NCI-H187 treated with DMSO at 0.1 percent for 48 hours (cell line): Measurements from ENCODE around the gene TMEM205.

Experiments used
- DNase-seq: peaks from one replicate; lab custom pipeline; 2025; lab: John Stamatoyannopoulos, UW

The TMEM205 gene

DNA sequence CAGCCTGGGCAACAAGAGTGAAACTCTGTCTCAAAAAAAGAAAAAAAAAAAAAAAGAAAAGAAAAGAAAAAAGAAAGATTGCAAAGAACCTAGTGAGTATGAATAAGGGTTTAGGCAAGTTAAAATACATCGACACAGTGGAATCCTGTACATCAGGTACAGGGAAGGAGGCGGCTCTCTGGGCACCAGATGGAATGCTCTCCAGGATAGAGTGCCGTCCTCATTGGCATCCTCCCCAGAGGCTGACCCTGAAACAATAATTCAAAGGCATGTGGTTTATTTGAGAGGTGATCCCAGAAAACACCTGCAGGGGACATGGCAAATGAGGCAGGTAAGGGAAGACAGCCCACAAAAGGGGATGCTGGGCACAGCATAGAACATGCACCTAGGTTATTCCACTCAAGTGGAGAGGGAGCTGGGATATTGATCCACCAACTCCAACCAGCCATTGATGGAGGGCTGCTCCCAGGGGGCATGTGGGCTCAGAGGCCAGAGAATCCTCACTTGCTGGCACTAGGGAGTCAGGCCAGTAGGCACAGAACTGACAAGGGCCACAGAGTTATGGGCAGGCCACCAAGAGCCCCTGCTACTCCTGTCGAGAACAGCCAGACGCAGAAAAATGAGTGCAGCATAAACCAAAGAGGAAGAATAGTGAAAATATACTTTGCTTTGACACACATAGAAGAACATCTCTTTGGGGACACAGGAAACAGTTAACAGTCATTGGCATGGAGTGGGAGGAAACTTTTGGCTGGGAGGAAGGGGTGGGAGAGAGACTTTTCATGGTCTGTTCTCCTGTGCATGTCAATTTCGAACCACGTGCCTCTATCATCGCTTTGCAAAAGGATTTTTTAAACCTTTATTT is 45.9 kb downstream of the TMEM205 start:
- DNase-seq = no peak

DNA sequence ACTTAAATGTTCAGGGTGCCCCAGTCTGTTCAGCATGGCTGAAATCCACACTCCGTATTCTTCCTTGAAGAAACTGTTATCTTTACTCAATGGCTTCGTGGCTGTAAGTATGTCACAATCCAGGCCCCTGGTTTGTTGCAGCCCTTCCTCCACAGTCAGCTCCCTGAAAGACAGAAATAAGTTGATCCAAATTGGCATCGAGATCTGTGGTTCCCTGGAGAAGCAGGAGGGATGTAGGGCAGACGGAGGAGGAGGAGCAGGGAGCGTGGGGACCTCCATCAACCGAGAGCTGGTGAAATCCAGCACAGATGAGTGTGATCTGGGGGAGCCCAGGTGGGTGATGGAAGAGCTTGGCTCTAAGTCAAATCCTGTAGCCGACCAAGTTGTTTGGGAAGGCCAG is 49.8 kb downstream of the TMEM205 start:
- DNase-seq = no peak

DNA sequence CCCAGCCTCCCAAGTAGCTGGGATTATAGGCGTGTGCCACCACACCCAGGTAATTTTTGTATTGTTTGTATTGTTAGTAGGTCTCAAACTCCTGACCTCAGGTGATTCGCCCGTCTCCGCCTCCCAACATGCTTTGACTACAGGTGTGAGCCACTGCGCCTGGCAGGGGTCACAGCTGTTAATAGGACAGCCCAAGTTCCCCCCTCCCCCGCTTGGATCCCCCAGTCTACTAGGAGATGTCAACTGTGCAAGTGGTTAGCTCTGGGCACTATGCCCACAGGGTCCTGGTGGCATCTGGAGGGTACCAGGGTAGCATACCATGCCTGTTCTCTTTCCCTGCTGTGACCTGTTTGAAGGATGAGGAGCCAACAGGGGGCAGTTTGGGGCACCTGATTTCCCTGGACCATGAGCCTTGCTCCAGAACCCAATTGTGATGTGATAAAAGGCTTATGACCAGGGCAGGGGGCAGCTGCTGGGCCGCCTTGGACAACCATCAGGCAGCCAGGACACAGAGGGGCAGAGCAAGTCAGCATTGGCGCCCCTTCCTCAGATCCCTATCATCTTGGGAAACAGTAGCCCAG is 50.3 kb downstream of the TMEM205 start, which contains the start of gene TSPAN16:
Gene TSPAN16 (plus strand): TSS at position 496 of the 581 bp plus-strand sequence. CDS start 138 bp downstream, outside the sequence.
- no peak for DNase-seq

DNA sequence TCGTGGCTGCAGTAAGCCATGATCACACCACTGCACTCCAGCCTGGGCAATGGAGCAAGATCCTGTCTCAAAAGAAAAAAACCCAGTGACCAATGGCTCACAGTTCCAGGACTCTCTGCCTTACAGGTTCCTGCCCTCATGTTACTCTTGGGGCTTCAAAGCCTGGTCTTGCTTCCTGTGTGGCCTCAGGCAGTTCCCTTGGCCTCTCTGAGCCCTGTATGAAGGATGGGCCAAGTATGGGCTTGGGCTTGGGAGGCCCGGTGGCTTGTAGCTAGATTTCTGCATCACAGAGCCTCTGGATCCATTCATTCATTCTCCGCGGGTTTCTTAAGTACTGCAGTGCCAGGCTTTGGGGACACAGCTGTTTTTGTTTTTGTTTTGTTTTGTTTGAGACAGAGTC is 50.9 kb downstream of the TMEM205 start:
- no peak for DNase-seq

DNA sequence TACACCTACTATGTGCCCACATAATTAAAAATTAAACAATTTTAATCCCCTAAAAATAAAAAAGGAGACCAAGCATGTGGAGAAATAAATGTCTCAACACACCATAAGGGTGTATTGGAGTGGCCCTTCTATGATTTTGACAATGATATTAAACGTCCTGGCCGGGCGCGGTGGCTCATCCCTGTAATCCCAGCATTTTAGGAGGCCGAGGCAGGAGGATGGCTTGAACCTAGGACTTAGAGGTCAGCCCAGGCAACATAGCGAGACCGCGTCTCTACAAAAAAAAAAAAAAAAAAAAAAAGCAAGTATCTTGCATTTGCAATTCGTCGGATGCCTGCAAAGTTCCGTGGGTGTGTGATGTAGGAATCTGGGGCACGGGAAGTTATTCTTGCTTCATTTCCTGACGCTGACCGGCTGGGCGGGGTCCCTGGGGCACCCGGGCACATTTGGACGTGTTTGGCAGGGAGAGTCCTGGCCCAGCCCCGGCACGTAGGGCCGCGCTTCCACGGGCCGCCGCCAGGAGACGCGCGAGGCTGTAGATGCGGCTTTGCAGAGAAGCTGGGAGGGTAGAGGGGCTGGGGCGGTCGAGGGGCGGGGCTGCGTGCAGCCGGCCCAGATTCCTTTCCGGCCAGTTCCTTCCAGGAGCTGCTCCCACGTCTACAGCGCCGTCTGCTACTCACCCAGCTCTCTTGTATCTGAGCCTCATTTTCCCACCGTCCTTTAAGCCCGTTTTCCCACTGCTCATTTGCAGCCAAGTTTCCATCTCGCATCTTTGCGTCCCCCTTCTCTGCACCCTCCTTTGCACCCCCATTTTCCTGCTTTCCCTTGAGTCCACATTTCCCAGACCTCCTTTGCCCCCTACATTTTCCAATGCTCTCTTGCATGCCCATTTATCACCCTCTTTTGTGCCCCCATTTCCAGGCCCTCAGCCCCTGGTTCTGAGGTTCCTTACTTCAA is 52.4 kb downstream of the TMEM205 start:
- no peak for DNase-seq
